ENCODE measurements around the gene PTPN20.

DNA sequence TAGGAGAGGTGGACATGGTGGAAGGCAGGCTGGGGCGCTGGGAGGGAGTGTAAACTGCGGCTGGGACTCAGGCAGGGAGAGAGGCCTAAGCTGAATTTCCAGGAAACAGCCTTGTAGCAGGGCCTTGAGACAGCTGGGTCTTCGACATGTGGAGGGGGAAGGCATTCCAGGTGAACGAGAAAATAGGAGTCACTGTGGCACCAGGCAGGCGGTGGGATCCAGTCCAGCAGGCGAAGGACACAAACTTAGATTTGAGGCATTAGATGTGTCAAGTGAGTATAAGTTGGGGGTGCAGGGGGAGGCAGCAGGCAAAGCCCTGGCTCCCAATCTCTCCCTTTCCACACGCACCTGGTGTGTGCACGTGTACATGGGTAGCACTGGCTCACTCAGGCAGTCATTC lies 105.3 kb downstream of the PTPN20 start:
- TF ChIP-seq, protein P1, sequence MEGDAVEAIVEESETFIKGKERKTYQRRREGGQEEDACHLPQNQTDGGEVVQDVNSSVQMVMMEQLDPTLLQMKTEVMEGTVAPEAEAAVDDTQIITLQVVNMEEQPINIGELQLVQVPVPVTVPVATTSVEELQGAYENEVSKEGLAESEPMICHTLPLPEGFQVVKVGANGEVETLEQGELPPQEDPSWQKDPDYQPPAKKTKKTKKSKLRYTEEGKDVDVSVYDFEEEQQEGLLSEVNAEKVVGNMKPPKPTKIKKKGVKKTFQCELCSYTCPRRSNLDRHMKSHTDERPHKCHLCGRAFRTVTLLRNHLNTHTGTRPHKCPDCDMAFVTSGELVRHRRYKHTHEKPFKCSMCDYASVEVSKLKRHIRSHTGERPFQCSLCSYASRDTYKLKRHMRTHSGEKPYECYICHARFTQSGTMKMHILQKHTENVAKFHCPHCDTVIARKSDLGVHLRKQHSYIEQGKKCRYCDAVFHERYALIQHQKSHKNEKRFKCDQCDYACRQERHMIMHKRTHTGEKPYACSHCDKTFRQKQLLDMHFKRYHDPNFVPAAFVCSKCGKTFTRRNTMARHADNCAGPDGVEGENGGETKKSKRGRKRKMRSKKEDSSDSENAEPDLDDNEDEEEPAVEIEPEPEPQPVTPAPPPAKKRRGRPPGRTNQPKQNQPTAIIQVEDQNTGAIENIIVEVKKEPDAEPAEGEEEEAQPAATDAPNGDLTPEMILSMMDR (IDR thresholded peaks at IDR 0.05) = no peak
- no peak for TF ChIP-seq POLR2A (IDR thresholded peaks at IDR 0.05)

All from prostate gland (tissue), 2 donors.